Measurements from ENCODE around the gene GTPBP4.

Gene GTPBP4

DNA sequence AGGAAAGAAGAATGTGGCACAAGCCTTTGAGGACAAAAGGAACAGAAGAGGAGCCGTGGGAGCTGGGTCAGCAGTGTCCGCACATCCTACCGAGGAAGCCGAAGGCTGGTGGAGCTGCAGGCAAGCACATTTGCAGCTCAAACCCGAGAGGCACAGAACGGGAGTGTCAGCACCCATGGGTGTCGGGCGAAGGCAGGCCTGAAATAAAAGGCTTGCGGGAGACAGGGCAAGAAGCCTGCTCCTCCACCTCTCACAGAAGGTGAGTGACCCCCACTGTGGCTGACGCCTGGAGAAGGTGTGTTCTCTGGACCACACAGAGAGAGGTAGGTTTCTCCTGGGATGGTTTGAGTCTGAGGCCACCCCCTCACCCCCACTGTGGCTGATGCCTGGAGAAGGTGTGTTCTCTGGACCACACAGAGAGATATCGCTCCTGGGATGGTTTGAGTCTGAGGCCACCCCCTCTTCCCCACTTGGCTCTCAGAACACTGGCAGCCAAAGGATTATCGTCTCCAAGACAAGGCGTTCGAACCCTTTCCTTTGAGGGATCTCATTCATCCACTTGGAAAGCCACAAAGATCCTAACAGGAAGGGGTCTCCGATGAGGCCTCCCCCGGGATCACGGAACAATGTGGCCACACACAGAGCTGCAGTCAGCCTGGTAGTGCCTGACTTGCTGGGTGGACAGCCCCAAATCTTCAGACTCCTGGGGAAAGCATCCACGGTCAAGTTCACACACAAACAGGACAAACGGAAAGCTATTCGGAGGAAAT is 21.6 kb upstream of the GTPBP4 start:
- no peak for DNase-seq (ENCODE audit: low read depth in 1 of 2, low spot score in 1 of 2)

DNA sequence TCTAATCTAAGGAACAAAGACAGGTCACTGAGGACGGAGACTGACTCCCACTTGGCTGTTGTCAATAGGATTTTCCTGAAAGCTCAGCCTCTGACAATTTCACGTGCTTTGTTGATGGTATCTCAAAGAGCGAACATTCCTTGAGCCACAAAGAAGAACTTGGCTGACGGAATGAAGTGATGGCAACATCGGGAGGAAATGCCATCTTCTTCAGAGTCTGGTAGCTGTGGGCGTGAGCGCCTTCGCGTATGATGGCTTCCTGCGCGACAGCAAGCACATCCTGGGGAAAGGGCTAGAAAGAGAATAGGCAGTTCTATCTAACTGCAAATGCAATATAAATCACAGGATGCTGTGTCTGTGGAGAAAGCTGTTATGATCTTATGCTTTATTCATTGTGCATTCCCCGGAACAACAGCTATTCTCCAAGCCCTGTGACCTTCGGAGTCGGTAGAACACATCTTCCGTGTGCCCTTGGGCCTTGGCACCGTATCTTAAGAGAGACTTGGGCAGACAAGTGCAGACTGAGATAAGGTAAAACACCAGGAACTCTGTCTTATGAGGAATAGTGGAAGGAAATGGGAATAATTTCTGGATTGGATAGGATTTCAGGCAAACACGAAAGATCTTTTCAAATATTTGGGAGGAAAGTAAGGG is 19.6 kb upstream of the GTPBP4 start:
- no peak for DNase-seq (ENCODE audit: low read depth in 1 of 2, low spot score in 1 of 2)

- DNase-seq (ENCODE audit: low read depth in 1 of 2, low spot score in 1 of 2): no peak
Measured at GRCh38 chr10:969473-970150, 18.6 kb upstream of the GTPBP4 start.

DNA sequence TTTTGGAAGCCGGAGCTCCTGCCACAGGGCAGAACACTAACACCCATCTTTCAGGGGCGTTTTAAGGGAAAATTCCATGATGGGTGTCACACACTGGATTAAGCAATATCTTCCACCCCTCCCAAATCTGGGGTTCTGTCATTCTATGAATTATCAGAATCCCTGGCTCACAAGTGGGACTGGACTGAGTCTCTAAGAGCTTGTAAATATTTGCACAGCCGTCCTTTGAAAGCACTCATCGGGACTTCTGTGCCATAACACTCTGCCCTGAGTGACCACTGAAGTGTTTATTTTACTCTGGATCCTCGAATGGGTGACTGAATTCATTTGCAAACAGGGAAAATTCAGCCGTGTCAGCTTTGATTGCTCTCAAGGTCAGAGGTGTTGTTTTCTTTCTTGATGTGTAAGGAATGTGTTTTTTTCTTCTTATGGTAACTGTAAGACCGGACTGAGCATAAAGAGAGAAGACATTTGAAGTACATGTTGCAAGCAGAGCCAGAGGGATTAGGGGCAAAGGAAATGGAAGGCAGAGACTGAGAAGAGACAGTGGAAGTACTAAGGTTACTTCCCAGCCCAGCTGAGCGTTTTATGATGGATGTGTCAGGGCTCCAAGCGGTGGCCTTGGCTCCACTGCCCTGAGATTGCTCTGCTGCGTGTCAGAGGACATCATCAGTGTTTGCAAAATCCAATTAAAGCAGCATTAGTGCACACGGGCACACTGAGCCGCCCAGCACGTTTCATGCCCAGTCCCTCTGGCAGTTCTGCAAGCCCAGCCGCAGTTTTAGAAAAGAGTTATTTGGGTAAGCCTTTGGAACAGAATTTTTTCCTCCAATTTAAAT is 17.7 kb upstream of the GTPBP4 start:
- DNase-seq (ENCODE audit: low read depth in 1 of 2, low spot score in 1 of 2): no peak

DNA sequence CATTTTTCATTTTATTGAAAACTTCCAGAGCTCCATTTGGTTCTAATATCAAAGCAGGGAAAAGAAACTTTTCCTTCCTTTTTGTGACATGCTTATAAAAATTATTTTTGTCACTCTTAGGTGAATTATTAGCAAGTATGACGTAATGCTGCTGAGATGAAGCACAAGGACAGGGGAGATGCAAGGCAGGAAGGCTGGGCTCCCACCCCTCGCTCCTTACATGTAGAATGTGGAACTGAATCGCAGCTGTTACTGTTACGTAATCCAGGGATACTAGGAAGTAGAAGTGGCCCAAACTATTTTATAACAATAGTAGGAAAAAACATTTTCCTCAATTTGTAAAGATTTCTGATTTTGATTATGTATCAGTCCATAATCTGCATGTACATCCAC is 17.1 kb upstream of the GTPBP4 start:
- DNase-seq (ENCODE audit: low read depth in 1 of 2, low spot score in 1 of 2): no peak

DNA sequence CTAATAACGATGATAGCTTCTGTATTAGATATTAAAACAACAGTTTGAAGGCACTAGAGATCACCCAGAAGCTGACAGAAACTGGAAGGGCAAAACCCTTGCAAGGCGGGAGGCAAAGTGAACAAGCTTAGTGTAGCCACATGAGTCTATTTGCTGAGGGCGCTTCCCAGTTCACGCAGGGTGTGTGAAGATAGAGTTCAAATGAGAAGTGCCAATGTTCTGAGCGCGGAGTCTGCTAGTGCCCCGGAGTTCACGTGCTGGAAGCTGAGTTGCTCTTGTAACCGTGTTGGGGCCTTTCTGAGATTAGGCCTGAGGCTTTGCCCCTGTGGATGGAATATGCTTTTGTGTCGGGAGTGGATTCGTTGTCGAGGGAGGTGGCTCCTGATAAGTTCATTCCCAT is 16.6 kb upstream of the GTPBP4 start:
- DNase-seq (ENCODE audit: low read depth in 1 of 2, low spot score in 1 of 2): no peak

GRCh38 chr10:972763-973162 is 15.5 kb upstream of the GTPBP4 start:
- DNase-seq (ENCODE audit: low read depth in 1 of 2, low spot score in 1 of 2): no peak

GRCh38 chr10:974038-974784 is 14.0 kb upstream of the GTPBP4 start:
- no peak for DNase-seq (ENCODE audit: low read depth in 1 of 2, low spot score in 1 of 2)

DNA sequence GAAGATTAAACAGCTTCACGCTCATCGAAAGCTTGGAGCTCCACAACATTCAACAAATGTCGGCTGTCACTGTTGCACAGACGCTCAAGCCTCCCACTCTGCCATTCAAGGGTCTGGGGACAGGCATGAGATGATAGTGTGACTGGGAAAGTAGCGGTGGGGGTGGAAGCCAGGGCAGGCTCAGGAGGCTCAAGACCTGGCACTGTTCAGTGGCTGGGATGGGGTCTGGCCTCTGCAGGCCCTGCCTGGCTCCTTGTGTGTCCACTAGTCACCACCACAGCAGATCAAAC is 13.5 kb upstream of the GTPBP4 start:
- DNase-seq (ENCODE audit: low read depth in 1 of 2, low spot score in 1 of 2): no peak

- no peak for DNase-seq (ENCODE audit: low read depth in 1 of 2, low spot score in 1 of 2)
Measured at GRCh38 chr10:976316-976715, 11.9 kb upstream of the GTPBP4 start.

GRCh38 chr10:978826-979421 is 9.3 kb upstream of the GTPBP4 start:
- no peak for DNase-seq (ENCODE audit: low read depth in 1 of 2, low spot score in 1 of 2)

- no peak for DNase-seq (ENCODE audit: low read depth in 1 of 2, low spot score in 1 of 2)
Measured at GRCh38 chr10:980468-981093, 7.7 kb upstream of the GTPBP4 start.

GRCh38 chr10:983401-983800 is 4.8 kb upstream of the GTPBP4 start:
- no peak for DNase-seq (ENCODE audit: low read depth in 1 of 2, low spot score in 1 of 2)

DNA sequence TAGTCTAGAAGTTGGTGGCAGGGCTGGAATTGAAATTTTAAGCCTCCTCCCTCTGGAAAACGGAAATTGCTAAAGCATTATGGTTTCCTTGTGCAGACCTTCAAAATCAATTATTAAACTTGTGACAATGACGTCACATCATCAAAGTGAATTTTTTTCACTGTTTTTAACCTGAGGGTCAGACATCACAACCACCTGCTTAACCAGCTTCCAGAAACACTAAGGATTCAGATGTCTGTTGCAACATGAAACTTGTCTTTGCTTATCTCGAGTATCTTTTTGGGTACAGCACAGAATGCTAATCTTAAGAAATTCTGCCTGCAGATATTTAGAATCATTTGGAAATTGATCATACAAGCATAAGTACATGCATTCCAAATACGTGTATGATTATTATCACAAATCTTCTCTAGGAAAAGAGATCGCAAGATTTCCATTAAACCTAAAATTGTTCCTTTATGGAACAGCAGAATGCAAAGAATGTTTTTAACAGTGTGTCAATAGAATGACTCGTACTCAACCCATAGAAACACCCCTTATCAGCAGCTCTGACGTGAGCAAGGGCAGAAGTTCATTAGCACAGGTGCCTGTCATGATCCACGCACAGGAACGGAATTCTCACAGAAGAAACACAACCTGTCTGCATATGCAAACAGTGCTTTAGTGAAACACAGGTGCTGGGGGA is 4.1 kb upstream of the GTPBP4 start:
- DNase-seq (ENCODE audit: low read depth in 1 of 2, low spot score in 1 of 2): no peak

DNA sequence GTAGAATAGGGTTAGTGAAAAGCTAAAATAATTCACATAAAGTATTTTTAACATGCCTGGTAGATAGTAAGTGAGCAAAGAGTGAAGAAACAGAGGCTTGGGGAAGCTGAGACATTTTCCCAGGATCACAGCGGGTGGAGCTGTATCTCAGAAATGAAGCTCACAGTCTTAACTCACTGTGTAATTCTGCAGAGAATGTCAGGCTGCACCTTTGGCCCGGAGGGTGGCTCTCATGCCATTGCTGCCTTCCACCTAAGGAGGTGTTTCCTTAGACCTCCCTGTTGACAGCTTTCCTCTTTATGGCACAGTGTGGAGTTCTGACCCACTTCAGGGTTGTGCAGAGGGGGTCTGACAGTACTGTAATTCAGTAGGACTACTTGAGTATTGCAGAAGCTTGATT is 2.9 kb upstream of the GTPBP4 start:
- DNase-seq (ENCODE audit: low read depth in 1 of 2, low spot score in 1 of 2): no peak

GRCh38 chr10:986137-986825 is 2.0 kb upstream of the GTPBP4 start:
- DNase-seq (ENCODE audit: low read depth in 1 of 2, low spot score in 1 of 2): no peak

DNA sequence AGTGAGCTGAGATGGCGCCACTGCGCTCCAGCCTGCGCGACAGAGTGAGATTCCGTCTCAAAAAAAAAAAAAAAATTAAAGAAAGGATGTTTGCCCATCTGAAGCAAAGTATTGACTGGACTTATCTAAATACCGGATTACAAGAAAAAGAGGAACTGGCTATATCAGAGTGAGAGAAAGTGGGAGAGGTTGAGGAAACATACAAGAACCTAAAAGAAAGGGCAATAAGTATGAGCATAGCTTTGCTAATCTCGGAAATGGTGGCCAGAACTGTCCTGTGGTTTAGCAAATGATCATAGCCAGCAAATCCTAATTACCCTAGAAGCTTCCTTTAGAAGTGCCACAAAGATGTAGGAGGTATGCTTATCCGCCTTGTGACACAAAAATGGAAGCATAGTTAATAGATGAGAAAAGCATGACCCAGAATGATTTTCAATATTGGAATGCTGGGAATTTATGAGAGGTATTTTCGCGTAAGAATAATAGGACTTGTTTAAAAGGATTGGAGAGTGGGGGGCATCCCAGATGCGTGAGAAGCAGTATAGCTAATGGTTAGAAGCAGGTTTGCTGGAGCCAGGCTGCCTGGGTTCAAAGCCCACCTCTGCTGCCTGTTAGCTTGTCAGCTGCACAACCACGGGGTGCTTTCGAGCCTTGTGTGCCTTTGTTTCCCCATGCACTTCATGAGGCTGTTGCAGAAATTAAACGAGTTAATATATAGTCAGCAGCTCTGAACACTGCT is 1.2 kb upstream of the GTPBP4 start:
- no peak for DNase-seq (ENCODE audit: low read depth in 1 of 2, low spot score in 1 of 2)

GRCh38 chr10:987620-987869 is 689 bp upstream of the GTPBP4 start:
- DNase-seq (ENCODE audit: low read depth in 1 of 2, low spot score in 1 of 2): no peak
